A549 (cell line): ENCODE measurements around the gene MUC12.

Source experiments
- CHD2 ChIP-seq: fragments of 150-350 bp; IDR thresholded peaks from 2 replicates; pipeline ENCODE4 v1.6.1; 2014; ENCODE audit warnings: low read length; ENCODE audit not compliant: partially characterized antibody
- CTCF ChIP-seq: fragments of >200 bp; sonication (Bioruptor Twin); formaldehyde crosslinking; IDR thresholded peaks from 3 replicates; pipeline ENCODE4 v1.5.1; 2016
- FOSL2 ChIP-seq, 2 experiments: fragments of 450-650 bp in 1 of 2; fragments of >200 bp in 1 of 2; sonication (Bioruptor Twin) in 1 of 2; formaldehyde crosslinking; IDR thresholded peaks; 2 replicates each; pipeline versions ENCODE4 v1.5.0 to v1.6.1; 2016 to 2020; ENCODE audit warnings: mild to moderate bottlenecking in 1 of 2, moderate library complexity in 1 of 2
- GATA3 ChIP-seq: IDR thresholded peaks from 2 replicates; pipeline ENCODE4 v1.6.1; 2012; ENCODE audit warnings: borderline replicate concordance
- HOXA7 ChIP-seq: fragments of 250-450 bp; sonication (Bioruptor Pico); IDR thresholded peaks from 2 replicates; pipeline ENCODE4 v1.5.0; 2020; ENCODE audit warnings: mild to moderate bottlenecking, moderate library complexity
- JUNB ChIP-seq: fragments of >200 bp; sonication (Bioruptor Twin); formaldehyde crosslinking; IDR thresholded peaks from 2 replicates; pipeline ENCODE4 v1.6.1; 2016
- MAZ ChIP-seq: fragments of 150-350 bp; IDR thresholded peaks from 2 replicates; pipeline ENCODE4 v1.6.1; 2014; ENCODE audit warnings: antibody characterized with exemption, low read depth, low read length, borderline replicate concordance
- TF ChIP-seq, protein P1 (sequence below): fragments of 200-600 bp; sonication (generic); IDR thresholded peaks from 2 replicates; pipeline ENCODE4 v1.6.1; 2016; ENCODE audit warnings: antibody characterized with exemption, mild to moderate bottlenecking, moderate library complexity

DNA sequence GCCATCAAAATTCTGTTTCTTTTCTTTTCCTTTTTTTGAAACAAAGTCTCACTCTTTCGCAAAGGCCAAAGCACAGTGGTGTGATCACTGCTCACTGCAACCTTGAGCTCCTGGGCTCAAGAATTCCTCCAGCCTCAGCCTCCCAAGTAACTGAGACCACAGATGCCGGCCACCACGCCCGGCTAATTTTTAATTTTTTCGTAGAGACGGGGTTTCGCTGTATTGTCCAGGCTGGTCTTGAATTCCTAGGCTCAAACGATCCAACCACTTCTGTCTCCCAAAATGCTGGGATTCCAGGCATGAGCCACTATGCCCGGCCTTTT lies 90.2 kb downstream of the MUC12 start:
- TF ChIP-seq CTCF, result no peak
- TF ChIP-seq, protein P1, sequence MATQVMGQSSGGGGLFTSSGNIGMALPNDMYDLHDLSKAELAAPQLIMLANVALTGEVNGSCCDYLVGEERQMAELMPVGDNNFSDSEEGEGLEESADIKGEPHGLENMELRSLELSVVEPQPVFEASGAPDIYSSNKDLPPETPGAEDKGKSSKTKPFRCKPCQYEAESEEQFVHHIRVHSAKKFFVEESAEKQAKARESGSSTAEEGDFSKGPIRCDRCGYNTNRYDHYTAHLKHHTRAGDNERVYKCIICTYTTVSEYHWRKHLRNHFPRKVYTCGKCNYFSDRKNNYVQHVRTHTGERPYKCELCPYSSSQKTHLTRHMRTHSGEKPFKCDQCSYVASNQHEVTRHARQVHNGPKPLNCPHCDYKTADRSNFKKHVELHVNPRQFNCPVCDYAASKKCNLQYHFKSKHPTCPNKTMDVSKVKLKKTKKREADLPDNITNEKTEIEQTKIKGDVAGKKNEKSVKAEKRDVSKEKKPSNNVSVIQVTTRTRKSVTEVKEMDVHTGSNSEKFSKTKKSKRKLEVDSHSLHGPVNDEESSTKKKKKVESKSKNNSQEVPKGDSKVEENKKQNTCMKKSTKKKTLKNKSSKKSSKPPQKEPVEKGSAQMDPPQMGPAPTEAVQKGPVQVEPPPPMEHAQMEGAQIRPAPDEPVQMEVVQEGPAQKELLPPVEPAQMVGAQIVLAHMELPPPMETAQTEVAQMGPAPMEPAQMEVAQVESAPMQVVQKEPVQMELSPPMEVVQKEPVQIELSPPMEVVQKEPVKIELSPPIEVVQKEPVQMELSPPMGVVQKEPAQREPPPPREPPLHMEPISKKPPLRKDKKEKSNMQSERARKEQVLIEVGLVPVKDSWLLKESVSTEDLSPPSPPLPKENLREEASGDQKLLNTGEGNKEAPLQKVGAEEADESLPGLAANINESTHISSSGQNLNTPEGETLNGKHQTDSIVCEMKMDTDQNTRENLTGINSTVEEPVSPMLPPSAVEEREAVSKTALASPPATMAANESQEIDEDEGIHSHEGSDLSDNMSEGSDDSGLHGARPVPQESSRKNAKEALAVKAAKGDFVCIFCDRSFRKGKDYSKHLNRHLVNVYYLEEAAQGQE, result no peak
- no peak for TF ChIP-seq GATA3
- no peak for TF ChIP-seq HOXA7 (CRISPR knock-in tag)
- TF ChIP-seq MAZ, result no peak
- TF ChIP-seq FOSL2 (IDR thresholded peaks at IDR 0.05), result no peak
- no peak for TF ChIP-seq FOSL2 (CRISPR knock-in tag; IDR thresholded peaks at IDR 0.05)
- TF ChIP-seq JUNB, result no peak
- no peak for TF ChIP-seq CHD2
